HepG2 (cell line): ENCODE measurements around the gene RNF125. TPM values are rescaled to one million over a fixed set of nuclear protein-coding genes. Genes with fewer than 3 reads are reported as not detected.
A peak's percentile ranks its signal among the peaks of the same experiment; 100 is the strongest.

ENCODE experiments used
- AHDC1 ChIP-seq: sonication (generic); formaldehyde crosslinking; IDR thresholded peaks from 2 replicates; pipeline ENCODE4 v1.5.1; 2020; ENCODE audit warnings: mild to moderate bottlenecking, missing genetic modification reagents, borderline replicate concordance
- HNF4A ChIP-seq: sonication (generic); formaldehyde crosslinking; IDR thresholded peaks from 2 replicates; pipeline ENCODE4 v1.4.0; 2020; ENCODE audit warnings: missing genetic modification reagents
- HNRNPL ChIP-seq: fragments of 200-400 bp; formaldehyde crosslinking; IDR thresholded peaks from 2 replicates; pipeline ENCODE4 v1.6.1; 2017; ENCODE audit warnings: mild to moderate bottlenecking, low read depth, low read length
- MEIS2 ChIP-seq: sonication (generic); formaldehyde crosslinking; IDR thresholded peaks from 2 replicates; pipeline ENCODE4 v1.9.0; 2021; ENCODE audit warnings: mild to moderate bottlenecking, missing genetic modification reagents
- NONO ChIP-seq, 2 experiments: fragments of 450-650 bp in 1 of 2; sonication (generic) in 1 of 2; formaldehyde crosslinking in 1 of 2; IDR thresholded peaks in 1 of 2; conservative IDR thresholded peaks in 1 of 2; 2 replicates each; pipeline versions ENCODE4 v1.6.1 to v1.8.0; 2017 to 2022; ENCODE audit warnings: mild to moderate bottlenecking in 1 of 2, missing genetic modification reagents in 1 of 2, moderate library complexity in 1 of 2
- SAP130 ChIP-seq: IDR thresholded peaks from 2 replicates; pipeline ENCODE4 v1.6.1; 2016; ENCODE audit warnings: low read depth
- TRIM22 ChIP-seq: fragments of 450-650 bp; IDR thresholded peaks from 2 replicates; pipeline ENCODE4 v1.6.1; 2017
- TRIM24 ChIP-seq: sonication (generic); formaldehyde crosslinking; IDR thresholded peaks from 2 replicates; pipeline ENCODE4 v1.8.0; 2022; ENCODE audit warnings: mild to moderate bottlenecking, missing genetic modification reagents
- TSC22D2 ChIP-seq: sonication (generic); formaldehyde crosslinking; IDR thresholded peaks from 2 replicates; pipeline ENCODE4 v1.5.1; 2020; ENCODE audit warnings: missing genetic modification reagents, mild to moderate bottlenecking, borderline replicate concordance
- ZNF407 ChIP-seq: sonication (generic); formaldehyde crosslinking; IDR thresholded peaks from one replicate; pipeline ENCODE4 v1.5.1; 2020; ENCODE audit warnings: mild to moderate bottlenecking, missing genetic modification reagents; ENCODE audit errors: not compliant biosample characterization
- ZNF576 ChIP-seq: sonication (generic); formaldehyde crosslinking; IDR thresholded peaks from 2 replicates; pipeline ENCODE4 v1.4.0; 2020; ENCODE audit warnings: mild to moderate bottlenecking, missing genetic modification reagents
- polyA plus RNA-seq, 8 experiments: library from polyadenylated mRNA; depleted of rRNA in 3 of 8; stranded (reverse) in 7 of 8; unstranded in 1 of 8; fragments of >200 nt; fragmentation: Illumina TruSeq in 4 of 8; extraction: Trizol in 4 of 8; gene quantifications; 2 replicates each; pipeline versions ENCODE4 v1.2.1 to v1.2.3, GENCODE V29; 2011 to 2016; ENCODE audit warnings: low read depth in 4 of 8, missing spikeins in 1 of 8, mixed read lengths in 1 of 8; ENCODE audit not compliant: insufficient read depth in 1 of 8
- total RNA-seq, 5 experiments: library from RNA; depleted of rRNA; stranded (reverse); fragments of >200 nt; fragmentation: Illumina TruSeq; extraction: Trizol; gene quantifications; 2 replicates each; pipeline ENCODE4 v1.2.3, GENCODE V29; 2016; ENCODE audit warnings: low read depth in 1 of 5

Gene RNF125
- total and polyA plus RNA-seq, 2 of the 13 experiments (the other 11 are each of a cell fraction or from before 2014, with no cell fraction given): 0.58 to 1.8 TPM

GRCh38 chr18:32019251-32019948 lies 775 bp downstream of the RNF125 start (continued):
- TF ChIP-seq ZNF407 (no peak), MEIS2 (CRISPR knock-in tag) (peak; percentile 78), TSC22D2 (CRISPR knock-in tag) (0 out of 2 replicates have a peak, but pooled peaks have one; percentile 21), TRIM24 (no peak), AHDC1 (CRISPR knock-in tag) (0 out of 2 replicates have a peak, but pooled peaks have one; percentile 24), NONO (IDR thresholded peaks at IDR 0.05) (no peak), NONO (CRISPR knock-in tag; conservative IDR thresholded peaks at IDR 0.05) (no peak), HNF4A (peak; percentile 67), ZNF576 (no peak), SAP130 (CRISPR knock-in tag) (peak; percentile 32; the same call in 1 of the 2 replicates), TRIM22 (no peak), HNRNPL (0 out of 2 replicates have a peak, but pooled peaks have one; percentile 1)
